Stimulated activated CD4-positive, alpha-beta T cell treated with anti-CD3 and anti-CD28 coated beads, TNF-alpha, amount 100 ng/mL, for 48 hours (primary cell): ENCODE measurements around the gene HIF3A.
"Not testable (repeated sequence)": the region's sequence is repeated elsewhere in the genome, so short reads cannot be mapped to it uniquely, and the experiment has no call there.

ENCODE experiments used
- DNase-seq, 3 donors: peaks; one replicate each; pipeline ENCODE4 v3.0.0-alpha.2; 2020; ENCODE audit warnings: low read depth in 3 of 3

Gene HIF3A

GRCh38 chr19:46296722-46297461 is at the start of gene HIF3A:
HIF3A (plus strand) TSS chr19:46297042; CDS start chr19:46297077, 35 bp downstream.
- no peak for DNase-seq

- DNase-seq, result no peak
Observed at GRCh38 chr19:46250076-46250735, 46.6 kb upstream of the HIF3A start.

GRCh38 chr19:46251416-46251815 is 45.4 kb upstream of the HIF3A start:
- no peak for DNase-seq

- no peak for DNase-seq
Observed at GRCh38 chr19:46254776-46255175, 42.1 kb upstream of the HIF3A start.

GRCh38 chr19:46256855-46257254 is 40.0 kb upstream of the HIF3A start:
- DNase-seq, result no peak

GRCh38 chr19:46261501-46261900 is 35.3 kb upstream of the HIF3A start:
- not testable (repeated sequence) for DNase-seq

- DNase-seq, result peak; percentile 41 to 55 (median 50)
Observed at GRCh38 chr19:46262684-46263296, 34.1 kb upstream of the HIF3A start.

- DNase-seq, result not testable (repeated sequence)
Observed at GRCh38 chr19:46264801-46265200, 32.0 kb upstream of the HIF3A start.

- peak; percentile 49 to 67 (median 54) for DNase-seq
Observed at GRCh38 chr19:46265217-46265828, 31.5 kb upstream of the HIF3A start.

GRCh38 chr19:46269101-46269500 is 27.7 kb upstream of the HIF3A start:
- DNase-seq, result no peak

GRCh38 chr19:46270521-46271256 is 26.2 kb upstream of the HIF3A start:
- no peak for DNase-seq

- DNase-seq, result peak in 1 of 3 donors; percentile 4
Observed at GRCh38 chr19:46271481-46272197, 25.2 kb upstream of the HIF3A start.

GRCh38 chr19:46273931-46274330 is 22.9 kb upstream of the HIF3A start:
- not testable (repeated sequence) for DNase-seq

- DNase-seq, result no peak
Observed at GRCh38 chr19:46279177-46279576, 17.7 kb upstream of the HIF3A start.

- no peak for DNase-seq
Observed at GRCh38 chr19:46283771-46284170, 13.1 kb upstream of the HIF3A start.

- no peak for DNase-seq
Observed at GRCh38 chr19:46284635-46285034, 12.2 kb upstream of the HIF3A start.

GRCh38 chr19:46287585-46287984 is 9.3 kb upstream of the HIF3A start:
- DNase-seq, result no peak

GRCh38 chr19:46288896-46289588 is 7.8 kb upstream of the HIF3A start:
- DNase-seq, result no peak

GRCh38 chr19:46289724-46290619 is 6.9 kb upstream of the HIF3A start:
- no peak for DNase-seq
